HEK293 (cell line): Measurements from ENCODE around the gene MRPL55.

Experiments used
- CTCF ChIA-PET: fragments of 350-600 bp; formaldehyde crosslinking; extraction: SDS; loops from one replicate; lab custom pipeline; 2021; ENCODE audit warnings: antibody characterized with exemption; lab: Yijun Ruan, JAX
- POLR2A ChIA-PET: fragments of 300-600 bp; formaldehyde crosslinking; extraction: SDS; loops from one replicate; lab custom pipeline; 2020; ENCODE audit warnings: antibody characterized with exemption, inconsistent platforms; lab: Yijun Ruan, JAX
- H3K27ac ChIP-seq: fragments of 200-500 bp; sonication (Bioruptor generic); 2 replicates; pipeline ENCODE4 v1.5.1; 2014; ENCODE audit warnings: low read depth, low read length, control low read depth, inconsistent platforms; ENCODE audit errors: extremely low read depth
- H3K36me3 ChIP-seq, 2 experiments: fragments of 200-500 bp in 1 of 2; sonication (Bioruptor generic) in 1 of 2; 1 replicate in 1 of 2; 2 replicates in 1 of 2; pipeline ENCODE4 v1.5.1; 2014 to 2017; ENCODE audit warnings: inconsistent platforms in 2 of 2, low read length in 2 of 2; ENCODE audit not compliant: control insufficient read depth in 2 of 2, insufficient read depth in 1 of 2
- H3K4me1 ChIP-seq: fragments of 200-500 bp; sonication (Bioruptor generic); 2 replicates; pipeline ENCODE4 v1.5.1; 2014; ENCODE audit warnings: mild to moderate bottlenecking, low read length, inconsistent platforms; ENCODE audit not compliant: control insufficient read depth, insufficient read depth
- H3K4me3 ChIP-seq: 2 replicates; pipeline ENCODE4 v1.5.1; 2011; ENCODE audit warnings: low read depth, mild to moderate bottlenecking, control low read depth, low read length, moderate library complexity
- H3K9me3 ChIP-seq: fragments of 200-500 bp; sonication (Bioruptor generic); 2 replicates; pipeline ENCODE4 v1.5.1; 2014; ENCODE audit warnings: low read depth, low read length, inconsistent platforms; ENCODE audit not compliant: control insufficient read depth, insufficient read depth
- HOXA7 ChIP-seq: sonication (generic); formaldehyde crosslinking; IDR thresholded peaks from 2 replicates; pipeline ENCODE4 v1.8.1; 2022; ENCODE audit warnings: missing genetic modification reagents, borderline replicate concordance
- KLF7 ChIP-seq: fragments of 450-650 bp; formaldehyde crosslinking; IDR thresholded peaks from 2 replicates; pipeline ENCODE4 v1.5.1; 2016; ENCODE audit warnings: missing biosample characterization, missing genetic modification characterization, borderline replicate concordance
- PBX3 ChIP-seq: sonication (generic); formaldehyde crosslinking; IDR thresholded peaks from 2 replicates; pipeline ENCODE4 v1.8.1; 2022; ENCODE audit warnings: mild to moderate bottlenecking, moderate library complexity, missing genetic modification reagents
- SCRT2 ChIP-seq: fragments of 450-650 bp; formaldehyde crosslinking; IDR thresholded peaks from 2 replicates; pipeline ENCODE4 v1.5.1; 2016; ENCODE audit warnings: missing biosample characterization, missing genetic modification characterization
- ZBTB49 ChIP-seq: fragments of 450-650 bp; formaldehyde crosslinking; IDR thresholded peaks from 2 replicates; pipeline ENCODE4 v1.5.1; 2016; ENCODE audit warnings: missing biosample characterization, missing genetic modification characterization, low read depth
- ZNF2 ChIP-seq: fragments of 450-650 bp; formaldehyde crosslinking; IDR thresholded peaks from 2 replicates; pipeline ENCODE4 v1.5.1; 2016; ENCODE audit warnings: missing biosample characterization, missing genetic modification characterization
- ZNF324 ChIP-seq: fragments of 450-650 bp; formaldehyde crosslinking; IDR thresholded peaks from 2 replicates; pipeline ENCODE4 v1.5.1; 2016; ENCODE audit warnings: missing biosample characterization, missing genetic modification characterization
- ZNF335 ChIP-seq: fragments of 450-650 bp; formaldehyde crosslinking; conservative IDR thresholded peaks from 2 replicates; pipeline ENCODE4 v1.5.1; 2016; ENCODE audit warnings: missing biosample characterization, missing genetic modification characterization
- ZNF426 ChIP-seq: fragments of 450-650 bp; formaldehyde crosslinking; IDR thresholded peaks from 2 replicates; pipeline ENCODE4 v1.5.1; 2017; ENCODE audit warnings: missing biosample characterization, missing genetic modification characterization, mild to moderate bottlenecking, inconsistent platforms, moderate library complexity
- ZNF518A ChIP-seq: fragments of 450-650 bp; formaldehyde crosslinking; conservative IDR thresholded peaks from 2 replicates; pipeline ENCODE4 v1.5.1; 2016; ENCODE audit warnings: low read depth, missing biosample characterization, missing genetic modification characterization
- ZNF544 ChIP-seq: fragments of 450-650 bp; formaldehyde crosslinking; IDR thresholded peaks from 2 replicates; pipeline ENCODE4 v1.5.0; 2017; ENCODE audit warnings: missing biosample characterization, missing genetic modification characterization
- ZNF561 ChIP-seq: fragments of 450-650 bp; IDR thresholded peaks from 2 replicates; pipeline ENCODE4 v1.5.1; 2018; ENCODE audit warnings: missing biosample characterization, missing genetic modification characterization, borderline replicate concordance
- ZNF580 ChIP-seq: fragments of 450-650 bp; formaldehyde crosslinking; IDR thresholded peaks from 2 replicates; pipeline ENCODE4 v1.5.1; 2016; ENCODE audit warnings: missing biosample characterization, missing genetic modification characterization
- ZNF600 ChIP-seq: fragments of 450-650 bp; formaldehyde crosslinking; IDR thresholded peaks from 2 replicates; pipeline ENCODE4 v1.5.1; 2016; ENCODE audit warnings: missing biosample characterization, missing genetic modification characterization
- ZNF621 ChIP-seq: fragments of 450-650 bp; formaldehyde crosslinking; IDR thresholded peaks from 2 replicates; pipeline ENCODE4 v1.5.1; 2017; ENCODE audit warnings: missing biosample characterization, missing genetic modification characterization
- ZNF629 ChIP-seq: fragments of 450-650 bp; formaldehyde crosslinking; IDR thresholded peaks from 2 replicates; pipeline ENCODE4 v1.5.1; 2017; ENCODE audit warnings: missing biosample characterization, missing genetic modification characterization
- ZNF645 ChIP-seq: fragments of 450-650 bp; formaldehyde crosslinking; IDR thresholded peaks from 2 replicates; pipeline ENCODE4; 2016; ENCODE audit warnings: missing biosample characterization, missing genetic modification characterization
- ZNF76 ChIP-seq: fragments of 450-650 bp; formaldehyde crosslinking; IDR thresholded peaks from 2 replicates; pipeline ENCODE4; 2016; ENCODE audit warnings: low read depth, missing biosample characterization, missing genetic modification characterization, borderline replicate concordance
- ZNF830 ChIP-seq: fragments of 450-650 bp; IDR thresholded peaks from 2 replicates; pipeline ENCODE4 v1.5.0; 2018; ENCODE audit warnings: missing biosample characterization, missing genetic modification characterization, low read depth, mild to moderate bottlenecking, moderate library complexity
- ZSCAN30 ChIP-seq: fragments of 450-650 bp; IDR thresholded peaks from 2 replicates; pipeline ENCODE4 v1.5.1; 2018; ENCODE audit warnings: missing biosample characterization, mild to moderate bottlenecking, missing genetic modification characterization, moderate library complexity
- TF ChIP-seq, protein P1 (sequence below): fragments of 450-650 bp; formaldehyde crosslinking; IDR thresholded peaks from 2 replicates; pipeline ENCODE4 v1.5.1; 2016; ENCODE audit warnings: missing biosample characterization, missing genetic modification characterization

The MRPL55 gene

DNA sequence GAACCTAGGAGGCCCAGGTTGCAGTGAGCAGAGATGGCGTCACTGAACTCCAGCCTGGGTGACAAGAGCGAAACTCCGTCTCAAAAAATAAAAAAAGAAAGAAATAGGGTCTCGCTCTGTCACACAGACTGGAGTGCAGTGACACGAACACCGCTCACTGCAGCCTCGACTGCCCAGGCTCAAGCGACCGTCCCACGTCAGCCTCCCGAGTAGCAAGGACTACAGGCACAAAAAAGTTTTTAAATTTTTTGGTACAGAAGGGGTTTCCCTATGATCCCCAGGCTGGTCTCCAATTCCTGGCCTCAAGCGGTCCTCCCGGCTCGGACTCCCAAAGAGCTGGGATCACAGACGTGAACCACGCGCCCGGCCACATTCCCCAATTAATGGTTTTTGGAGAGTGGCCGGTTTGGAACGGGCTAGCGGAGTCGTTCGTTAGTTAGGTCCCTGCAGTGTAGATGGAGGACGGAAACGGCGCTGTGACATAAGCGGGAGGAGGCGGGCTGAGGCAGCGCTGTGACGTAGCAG is 30.4 kb upstream of the MRPL55 start (continued):
- peak; percentile 84 for TF ChIP-seq ZSCAN30 (tag by site-specific recombination)
- TF ChIP-seq ZNF645 (tag by site-specific recombination): no peak
- TF ChIP-seq ZNF335 (tag by site-specific recombination): peak; percentile 71
- TF ChIP-seq ZNF629: no peak
- TF ChIP-seq ZNF2 (tag by site-specific recombination): peak; percentile 27; the same call in 1 of the 2 replicates

GRCh38 chr1:228136901-228137300 is 27.8 kb upstream of the MRPL55 start:
- Histone ChIP-seq H3K4me1 (peaks cover 11% of the 10 kb centered on the region), H3K9me3 (no peaks in the 10 kb centered on the region), H3K27ac (no peak overlapping the region), H3K36me3 (peaks cover 0 to 6% of the 10 kb centered on the region in 2 experiments; a peak in 1 of 3 replicates), H3K4me3 (no peak overlapping the region)
- CTCF ChIA-PET: interaction anchor here (0.6 to 1.3 kb wide), 6 partner anchors 8 to 322 kb away, joined by 3 to 7 read pairs (median 4); partner anchors contain the start of gene IBA57
- TF ChIP-seq ZNF76 (tag by site-specific recombination) (no peak), HOXA7 (no peak), PBX3 (CRISPR knock-in tag) (no peak), ZNF426 (tag by site-specific recombination) (no peak), ZNF621 (tag by site-specific recombination) (no peak), ZNF830 (tag by site-specific recombination) (no peak), SCRT2 (tag by site-specific recombination) (no peak), ZNF518A (tag by site-specific recombination) (no peak), KLF7 (no peak), ZNF561 (no peak), ZNF580 (no peak), ZBTB49 (tag by site-specific recombination) (no peak), ZNF544 (tag by site-specific recombination) (no peak), ZNF600 (tag by site-specific recombination) (no peak), ZNF324 (tag by site-specific recombination) (no peak)
- TF ChIP-seq, protein P1, sequence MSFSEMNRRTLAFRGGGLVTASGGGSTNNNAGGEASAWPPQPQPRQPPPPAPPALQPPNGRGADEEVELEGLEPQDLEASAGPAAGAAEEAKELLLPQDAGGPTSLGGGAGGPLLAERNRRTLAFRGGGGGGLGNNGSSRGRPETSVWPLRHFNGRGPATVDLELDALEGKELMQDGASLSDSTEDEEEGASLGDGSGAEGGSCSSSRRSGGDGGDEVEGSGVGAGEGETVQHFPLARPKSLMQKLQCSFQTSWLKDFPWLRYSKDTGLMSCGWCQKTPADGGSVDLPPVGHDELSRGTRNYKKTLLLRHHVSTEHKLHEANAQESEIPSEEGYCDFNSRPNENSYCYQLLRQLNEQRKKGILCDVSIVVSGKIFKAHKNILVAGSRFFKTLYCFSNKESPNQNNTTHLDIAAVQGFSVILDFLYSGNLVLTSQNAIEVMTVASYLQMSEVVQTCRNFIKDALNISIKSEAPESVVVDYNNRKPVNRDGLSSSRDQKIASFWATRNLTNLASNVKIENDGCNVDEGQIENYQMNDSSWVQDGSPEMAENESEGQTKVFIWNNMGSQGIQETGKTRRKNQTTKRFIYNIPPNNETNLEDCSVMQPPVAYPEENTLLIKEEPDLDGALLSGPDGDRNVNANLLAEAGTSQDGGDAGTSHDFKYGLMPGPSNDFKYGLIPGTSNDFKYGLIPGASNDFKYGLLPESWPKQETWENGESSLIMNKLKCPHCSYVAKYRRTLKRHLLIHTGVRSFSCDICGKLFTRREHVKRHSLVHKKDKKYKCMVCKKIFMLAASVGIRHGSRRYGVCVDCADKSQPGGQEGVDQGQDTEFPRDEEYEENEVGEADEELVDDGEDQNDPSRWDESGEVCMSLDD (tag by site-specific recombination): no peak
- POLR2A ChIA-PET: interaction anchor here (1.7 kb wide), 1 partner anchor 28 kb away, joined by 6 read pairs; no protein-coding TSS in a partner anchor
